ENCODE data around the gene RAMP1.
A peak's percentile ranks its signal among the peaks of the same experiment; 100 is the strongest.
"Not testable (repeated sequence)": the region's sequence is repeated elsewhere in the genome, so short reads cannot be mapped to it uniquely, and the experiment has no call there.

RAMP1 gene

DNA sequence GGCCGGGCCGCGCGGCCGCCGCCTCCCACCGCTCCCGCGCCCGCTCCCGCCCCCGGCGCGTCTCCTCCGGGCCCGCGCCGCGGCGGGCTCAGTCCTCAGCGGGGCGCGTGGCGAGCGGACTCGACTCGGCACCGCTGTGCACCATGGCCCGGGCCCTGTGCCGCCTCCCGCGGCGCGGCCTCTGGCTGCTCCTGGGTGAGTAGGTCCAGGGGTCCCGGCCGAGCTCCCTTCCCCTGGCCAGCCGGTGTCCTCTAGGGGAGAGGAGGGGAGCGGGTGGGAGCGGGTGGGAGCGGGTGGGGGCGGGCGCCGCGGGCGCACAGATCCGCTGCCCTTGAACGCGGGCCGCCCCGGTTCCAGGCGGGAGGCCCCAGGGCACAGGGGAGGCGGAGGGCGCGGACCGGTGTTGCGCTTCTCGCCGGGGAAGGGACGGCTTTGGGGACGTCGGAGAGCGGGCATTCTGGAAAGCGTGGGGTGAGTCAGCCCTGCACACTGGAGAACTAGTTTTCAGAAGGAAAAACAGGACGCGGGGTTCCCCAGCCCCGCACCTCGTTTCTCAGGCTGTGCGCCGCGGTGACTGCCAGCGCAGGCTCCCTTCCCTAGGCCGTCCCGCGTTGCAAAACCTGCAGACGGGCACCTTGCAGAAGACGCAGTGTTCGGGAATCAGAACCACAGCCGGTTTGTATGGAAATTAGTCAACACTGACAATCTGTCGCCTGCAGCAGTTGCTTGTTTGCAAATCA is at the start of gene RAMP1:
TSS of gene RAMP1 (plus strand) at position 91 of the 740 bp plus-strand sequence. CDS start at position 144, 53 bp downstream.
- DNase-seq, result peak; percentile 53

DNA sequence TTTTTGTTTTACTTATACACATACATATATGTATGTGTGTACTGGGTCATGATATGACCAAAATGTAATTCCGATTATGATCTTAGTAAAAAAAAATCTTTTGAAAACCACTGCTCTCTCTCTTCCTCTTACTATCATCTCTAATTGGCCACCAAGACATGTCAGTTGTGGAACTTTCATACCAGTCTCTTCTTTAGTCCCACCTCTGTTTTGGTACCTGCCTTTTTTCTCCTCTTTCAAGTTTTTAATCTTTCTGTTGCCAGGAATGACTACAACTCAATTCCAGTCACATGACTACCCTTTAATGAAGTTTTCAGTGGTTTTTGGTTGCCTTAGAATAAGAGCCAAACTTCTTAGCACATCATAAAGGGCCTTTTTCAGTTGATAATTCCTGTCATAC is 43.8 kb upstream of the RAMP1 start:
- DNase-seq, result no peak

DNA sequence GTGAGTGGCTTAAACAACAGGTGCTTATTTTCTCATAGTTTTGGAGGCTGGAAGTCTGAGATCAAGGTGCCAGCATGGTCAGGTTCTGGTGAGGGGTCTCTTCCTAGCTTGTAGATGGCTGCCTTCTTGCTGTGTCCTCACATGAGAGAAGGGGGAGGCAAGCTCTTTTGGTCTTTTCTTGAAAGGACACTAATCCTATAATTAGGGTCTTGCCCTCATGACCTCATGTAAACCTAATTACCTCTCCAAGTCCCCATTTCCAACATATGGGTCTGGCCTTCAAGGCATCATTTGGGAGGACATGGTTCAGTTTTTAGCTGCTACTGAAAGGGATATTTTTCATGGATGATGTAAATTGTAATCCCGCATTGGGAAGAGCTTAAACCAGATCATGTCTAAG is 42.9 kb upstream of the RAMP1 start:
- DNase-seq, result no peak

DNA sequence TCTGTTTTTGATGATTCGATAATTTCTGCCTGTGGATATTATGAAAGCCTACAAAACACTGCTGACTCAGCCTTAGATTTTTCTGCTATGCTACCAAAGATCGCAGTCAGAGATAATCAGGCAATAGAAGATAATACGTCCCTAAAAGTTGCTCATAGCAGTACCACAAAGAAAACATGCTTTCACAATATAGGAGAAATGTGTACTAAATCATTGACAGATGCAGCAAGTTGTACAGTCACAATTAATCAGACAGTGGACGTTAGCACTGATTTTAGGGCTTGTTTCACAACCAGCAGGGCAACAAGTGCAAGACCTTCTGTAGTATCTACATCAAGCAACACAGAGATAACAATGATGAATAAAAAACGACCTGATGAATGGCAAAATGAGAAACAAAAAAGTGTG is 41.4 kb upstream of the RAMP1 start:
- DNase-seq, result peak; percentile 6

DNA sequence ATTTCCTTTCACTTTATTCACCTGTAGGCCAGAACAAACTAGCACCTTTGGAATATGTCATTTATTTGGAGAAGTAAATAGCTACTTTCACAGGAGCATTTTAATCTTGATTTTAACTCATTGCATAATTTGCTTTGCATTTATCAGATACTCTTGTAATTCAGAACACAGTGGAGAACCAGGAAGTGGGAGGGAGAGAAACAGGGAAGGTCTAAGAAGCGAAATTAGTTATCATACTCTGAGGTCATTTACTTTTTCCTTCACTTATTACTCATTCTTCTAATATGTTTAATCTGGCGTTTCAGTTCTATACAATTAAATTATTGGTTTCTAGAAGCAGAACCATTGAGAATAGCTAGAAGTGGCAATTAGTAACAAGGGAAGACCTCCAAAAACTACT is 40.2 kb upstream of the RAMP1 start:
- DNase-seq, result no peak

DNA sequence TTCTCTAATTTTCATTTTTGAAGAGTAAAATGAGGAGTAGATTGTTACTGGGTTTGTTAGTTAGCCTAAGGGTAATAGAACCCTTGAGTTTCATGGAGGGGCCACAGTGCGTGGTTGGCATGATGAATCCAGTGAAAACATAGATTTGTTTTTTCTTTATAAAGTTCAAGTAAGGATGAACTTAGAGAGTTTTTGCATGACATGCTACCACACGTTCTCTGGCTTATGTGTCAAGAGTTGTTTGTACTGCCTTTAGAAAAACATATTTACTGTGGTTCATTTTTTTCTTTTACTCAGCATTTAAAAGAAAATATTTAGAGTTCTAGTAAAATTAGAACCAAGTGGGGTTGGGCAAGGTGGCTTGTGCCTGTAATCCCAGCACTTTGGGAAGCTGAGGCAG is 39.0 kb upstream of the RAMP1 start:
- DNase-seq, result no peak

DNA sequence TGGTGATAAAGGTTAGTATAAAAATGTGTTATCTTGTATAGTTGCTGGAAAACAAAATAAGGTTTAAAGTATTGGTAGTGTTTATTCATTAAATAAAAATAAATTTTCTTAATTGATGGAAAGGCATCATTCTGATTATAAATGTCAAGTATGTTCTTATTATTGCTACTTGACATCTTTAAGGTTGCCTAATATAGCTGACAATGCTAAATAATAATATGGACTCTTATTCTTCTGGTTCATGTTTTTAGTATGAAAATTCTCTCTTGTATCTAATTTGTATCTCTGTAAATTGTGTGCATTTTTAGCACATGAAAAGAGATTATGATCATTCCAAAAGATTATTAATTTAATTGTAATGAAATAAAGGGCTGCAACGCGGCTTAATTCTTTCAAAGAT is 35.9 kb upstream of the RAMP1 start:
- no peak for DNase-seq

DNA sequence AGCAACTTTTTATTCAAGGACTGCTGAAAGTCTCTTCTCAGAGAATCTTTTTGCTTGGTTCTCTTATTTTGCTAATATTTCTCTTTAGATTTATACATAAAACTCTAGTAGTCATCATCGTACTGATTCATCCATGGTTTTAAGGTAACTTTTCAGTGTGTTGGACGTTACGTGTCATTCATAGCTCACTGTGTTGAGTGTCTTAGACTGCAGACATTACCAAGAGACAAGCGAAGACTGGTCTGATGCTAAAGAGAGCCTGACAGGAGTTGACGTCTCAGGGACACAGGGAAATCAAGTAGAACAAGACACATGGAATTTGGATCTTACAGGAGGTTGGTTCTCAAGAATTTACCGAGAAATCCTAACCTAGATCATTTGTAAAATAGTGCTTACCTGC is 35.3 kb upstream of the RAMP1 start:
- DNase-seq, result no peak

DNA sequence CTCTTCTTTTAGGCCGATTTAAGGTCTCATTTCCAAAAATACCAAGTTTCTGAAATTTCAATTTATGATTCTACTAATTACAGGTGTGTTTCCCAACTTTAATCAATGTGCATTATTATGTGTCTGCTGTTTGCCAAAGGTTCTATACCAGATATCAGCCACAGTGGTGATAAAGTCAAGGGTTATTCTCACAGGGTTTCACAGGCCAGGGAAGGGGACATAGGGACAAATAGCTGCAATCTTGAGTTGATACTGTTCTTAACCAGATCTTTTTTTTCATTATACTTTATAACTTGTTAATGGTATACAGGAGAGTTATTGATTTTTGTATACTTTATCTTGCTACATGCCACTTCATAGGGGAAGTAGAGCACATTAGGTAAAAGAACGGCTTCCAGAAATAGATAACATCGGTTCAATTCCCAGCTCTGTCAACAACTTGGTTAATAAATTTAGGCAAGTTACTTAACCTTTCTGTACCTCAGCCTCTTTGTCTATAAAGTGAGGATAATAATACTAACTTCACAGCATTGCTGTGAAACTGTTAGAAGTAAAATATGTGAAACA is 31.9 kb upstream of the RAMP1 start:
- no peak for DNase-seq

DNA sequence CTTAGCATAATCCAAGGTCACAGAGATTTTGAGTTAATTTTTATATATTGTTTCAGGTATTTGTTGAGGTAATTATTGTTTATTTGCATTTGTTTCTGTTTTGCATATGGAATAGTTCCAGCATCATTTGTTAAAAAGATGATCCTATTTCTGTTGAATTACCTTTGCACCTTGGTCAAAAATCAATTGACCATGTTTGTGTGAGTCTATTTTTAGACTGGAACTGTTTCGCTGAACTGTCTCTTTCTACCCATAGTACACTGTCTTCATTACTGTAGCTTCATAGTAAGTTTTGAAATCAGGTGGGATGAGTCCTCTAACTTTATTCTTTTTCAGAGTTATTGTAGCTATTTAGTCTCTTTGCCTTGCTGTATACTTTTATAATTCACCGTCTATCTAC is 28.9 kb upstream of the RAMP1 start:
- DNase-seq, result no peak

DNA sequence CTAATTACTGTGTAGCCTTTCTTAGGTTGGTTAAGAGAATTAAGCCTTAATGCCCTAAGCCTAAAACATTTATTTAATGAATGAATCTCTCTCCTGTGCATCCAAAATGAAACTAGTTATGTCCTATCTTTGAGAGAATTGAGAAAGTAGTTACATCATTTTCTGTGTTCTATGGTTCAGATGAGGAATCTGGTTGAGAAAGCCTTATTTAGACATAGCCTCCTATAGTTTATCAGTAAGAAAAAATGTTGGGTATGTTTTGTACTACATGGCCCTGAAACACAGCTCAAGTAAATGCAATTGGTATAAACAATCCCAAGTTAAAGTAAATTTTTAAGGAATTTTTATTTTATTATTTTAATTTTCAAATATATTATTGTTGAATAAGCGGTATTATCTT is 25.9 kb upstream of the RAMP1 start:
- DNase-seq, result no peak

DNA sequence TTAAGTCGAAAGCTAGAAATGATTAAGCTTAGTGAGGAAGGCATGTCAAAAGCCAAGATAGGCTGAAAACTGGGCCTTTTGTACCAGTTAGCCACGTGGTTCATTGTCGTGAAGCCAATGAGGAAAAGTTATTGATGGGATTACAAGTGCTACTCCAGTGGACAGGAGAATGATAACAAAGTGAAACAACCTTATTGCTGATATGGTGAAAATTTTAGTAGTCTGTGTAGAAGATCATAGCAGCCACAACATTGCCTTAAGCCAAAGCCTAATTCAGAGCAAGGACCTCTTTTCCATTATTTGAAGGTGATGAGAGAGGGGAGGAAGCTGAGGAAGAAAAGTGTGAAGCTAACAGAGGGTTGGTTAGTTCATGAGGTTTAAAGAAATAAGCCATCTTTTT is 24.1 kb upstream of the RAMP1 start:
- no peak for DNase-seq

DNA sequence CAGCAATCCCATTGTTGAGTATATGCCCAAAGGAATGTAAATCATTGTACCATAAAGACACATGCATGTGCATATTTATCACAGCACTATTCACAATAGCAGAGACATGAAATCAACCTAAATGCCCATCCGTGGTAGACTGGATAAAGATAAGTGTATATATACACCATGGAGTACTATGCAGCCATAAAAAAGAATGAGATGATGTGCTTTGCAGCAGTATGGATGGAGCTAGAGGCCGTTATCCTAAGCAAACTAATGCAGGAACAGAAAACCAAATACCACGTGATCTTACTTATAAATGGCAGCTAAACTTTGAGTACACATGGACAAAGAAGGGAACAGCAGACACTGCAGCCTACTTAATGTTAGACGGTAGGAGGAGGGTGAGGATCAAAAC is 18.4 kb upstream of the RAMP1 start:
- DNase-seq, result no peak

DNA sequence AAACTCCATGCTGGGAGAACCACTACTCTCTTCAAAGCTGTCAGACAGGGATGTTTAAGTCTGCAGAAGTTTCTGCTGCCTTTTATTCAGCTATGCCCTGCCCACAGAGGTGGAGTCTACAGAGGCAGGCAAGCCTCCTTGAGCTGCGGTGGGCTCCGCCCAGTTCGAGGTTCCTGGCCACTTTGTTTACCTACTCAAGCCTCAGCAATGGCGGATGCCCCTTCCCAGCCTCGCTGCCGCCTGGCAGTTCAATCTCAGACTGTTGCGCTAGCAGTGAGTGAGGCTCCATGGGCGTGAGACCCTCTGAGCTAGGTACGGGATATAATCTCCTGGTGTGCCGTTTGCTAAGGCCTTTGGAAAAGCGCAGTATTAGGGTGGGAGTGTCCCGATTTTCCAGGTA is 10.5 kb upstream of the RAMP1 start:
- DNase-seq, result not testable (repeated sequence)

DNA sequence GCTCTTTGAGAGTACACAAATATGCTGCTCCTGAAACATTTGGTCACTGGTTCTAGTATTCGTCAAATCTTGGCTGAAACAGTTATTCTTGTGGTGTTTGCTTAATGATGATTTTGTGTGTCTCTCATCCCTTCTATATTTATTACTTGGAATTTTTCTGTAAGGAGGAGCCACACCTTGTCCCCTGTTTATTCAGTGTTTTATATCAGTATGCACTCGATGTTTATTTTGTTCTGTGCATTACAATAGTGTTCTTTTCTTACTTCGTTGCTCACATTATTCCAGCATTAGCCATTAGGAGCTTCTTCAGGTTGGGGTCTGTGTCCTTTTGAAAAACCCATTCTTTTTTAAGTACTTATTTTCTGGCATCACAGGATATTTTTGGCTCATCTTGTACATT is 5.1 kb upstream of the RAMP1 start:
- no peak for DNase-seq

DNA sequence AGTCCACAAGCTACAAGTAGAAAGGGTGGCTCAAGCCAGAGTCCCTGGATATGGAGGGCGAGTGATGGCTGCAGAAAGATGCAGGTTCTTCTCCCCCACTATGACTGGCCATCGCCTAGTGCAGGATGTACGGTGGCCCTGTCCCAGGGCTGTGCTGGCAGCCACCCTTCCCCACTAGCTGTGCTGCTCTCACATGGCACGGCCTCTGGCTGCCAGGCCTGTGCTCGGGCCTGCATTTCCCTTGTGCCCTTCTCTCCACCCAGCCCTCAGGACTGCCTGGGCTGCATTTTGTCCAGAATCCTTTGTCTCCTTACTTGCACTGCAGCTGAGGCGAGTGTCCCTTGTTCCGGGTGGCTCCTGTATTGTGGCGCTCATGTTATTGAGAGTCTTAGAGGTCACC is 1.6 kb upstream of the RAMP1 start:
- DNase-seq, result no peak

DNA sequence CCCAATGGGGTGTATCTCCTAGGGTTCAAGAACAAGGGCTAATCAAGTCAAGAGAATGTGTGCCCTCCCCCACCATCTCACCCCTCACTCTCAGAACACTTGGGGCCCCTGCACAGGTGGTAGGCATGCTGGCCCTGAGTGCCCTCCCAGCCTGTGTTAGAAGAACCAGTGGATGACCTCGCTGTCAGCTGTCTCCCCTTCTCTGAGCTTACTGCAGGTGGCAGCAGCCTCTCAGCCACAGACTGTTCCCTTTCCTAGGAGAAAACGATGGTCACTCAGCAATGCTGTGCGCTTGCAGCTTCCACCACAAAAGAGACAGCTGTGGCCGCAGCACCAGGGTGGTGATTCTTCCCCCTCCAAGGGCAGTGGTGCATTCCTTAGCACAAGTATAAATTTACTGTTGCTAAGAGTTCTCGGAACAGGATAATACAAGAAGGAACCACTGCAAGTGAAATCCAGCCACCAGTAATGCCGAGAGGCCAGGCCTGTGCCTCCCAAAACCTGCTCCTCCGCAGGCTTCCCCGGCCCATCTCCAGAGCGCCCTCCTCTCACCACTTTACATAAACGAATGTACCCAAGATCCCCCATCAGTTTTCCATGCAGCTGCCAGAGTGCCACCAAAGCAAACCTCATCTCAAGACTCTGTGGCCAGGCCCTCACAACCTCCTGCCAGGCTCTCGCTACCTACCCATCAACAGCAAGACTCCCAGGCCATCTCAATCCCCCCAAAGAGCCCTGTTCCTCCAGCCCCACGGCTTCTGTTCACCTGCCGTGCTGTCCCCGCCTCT is 935 bp upstream of the RAMP1 start:
- peak; percentile 91 for DNase-seq

DNA sequence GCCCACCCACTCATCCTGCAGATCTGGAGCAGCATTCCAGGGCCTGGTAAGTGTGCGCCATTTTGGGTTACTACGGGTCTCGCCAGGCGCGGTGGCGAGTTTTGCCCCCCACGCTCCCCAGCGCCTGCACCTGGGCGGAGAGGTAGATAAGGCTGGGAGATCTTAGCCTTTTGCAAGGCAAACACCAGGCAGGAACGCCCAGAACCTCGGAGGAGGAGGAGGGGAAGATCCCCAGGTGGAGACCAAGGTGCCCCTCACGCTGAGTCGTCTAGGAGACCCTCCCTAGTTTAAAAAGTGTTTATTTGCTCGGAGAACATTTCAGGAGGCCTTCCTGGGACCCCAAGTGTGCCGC is 365 bp upstream of the RAMP1 start:
- no peak for DNase-seq

DNA sequence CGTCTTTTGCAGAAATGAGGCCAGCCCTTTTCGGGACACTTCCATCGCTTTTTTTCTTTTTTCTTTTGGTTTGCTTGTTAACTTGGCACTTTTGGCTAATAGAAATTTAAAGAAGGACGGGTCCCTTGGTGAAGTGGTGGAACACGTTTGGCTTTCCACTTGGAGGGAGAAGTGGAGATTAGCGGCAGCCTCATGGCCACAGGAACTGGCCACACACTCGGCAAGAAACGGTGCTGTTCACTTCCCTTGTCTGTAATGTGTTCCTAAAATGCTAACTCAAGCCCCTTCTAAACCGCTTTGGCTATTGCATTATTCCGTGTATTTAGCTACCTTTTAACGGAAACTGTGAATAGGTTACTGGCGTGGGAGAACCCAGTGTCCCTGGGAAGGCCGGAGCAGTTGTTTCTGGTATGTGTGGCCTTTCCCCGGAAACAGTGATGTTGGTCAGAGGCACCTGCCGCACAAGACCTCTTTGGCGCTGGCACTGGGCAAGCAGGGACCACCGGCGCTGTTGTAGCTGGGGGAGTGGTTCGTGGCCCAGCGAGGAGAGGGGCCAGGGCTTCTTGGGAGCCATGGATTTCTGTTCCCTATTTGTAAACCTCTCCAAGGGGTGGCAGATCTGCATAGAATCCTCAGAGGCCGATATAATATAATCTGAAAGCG is 981 bp downstream of the RAMP1 start:
- no peak for DNase-seq

DNA sequence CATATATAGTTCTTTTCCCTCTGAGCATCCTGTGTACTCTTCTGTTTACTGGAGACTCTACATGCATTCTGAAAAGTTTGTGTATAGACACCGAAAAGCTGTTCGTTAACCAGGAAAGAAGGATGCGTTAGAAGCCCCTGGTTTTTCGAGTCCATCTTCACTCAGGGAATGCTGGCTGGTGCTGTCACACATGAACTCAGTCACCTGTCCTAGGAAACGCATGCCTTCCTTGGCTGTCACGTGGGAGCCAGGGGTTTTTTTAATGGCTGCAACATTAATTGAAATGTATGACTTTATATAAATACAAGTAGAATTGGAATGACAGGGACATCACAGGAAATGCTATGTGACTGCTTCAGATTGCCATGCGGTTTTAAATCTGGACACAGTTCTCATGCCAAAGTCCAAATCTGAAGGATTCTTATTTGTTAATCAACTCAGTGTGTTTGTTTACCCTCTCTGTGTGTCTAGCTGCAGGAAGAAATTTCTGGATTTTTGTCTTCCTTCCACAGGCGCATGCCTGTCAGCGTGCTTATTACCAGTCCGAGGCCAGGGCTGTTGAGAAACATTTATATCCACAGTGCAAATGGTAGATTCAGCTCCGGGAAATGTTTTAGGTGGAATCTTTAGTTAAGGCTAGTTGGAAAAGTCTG is 2.6 kb downstream of the RAMP1 start:
- no peak for DNase-seq

DNA sequence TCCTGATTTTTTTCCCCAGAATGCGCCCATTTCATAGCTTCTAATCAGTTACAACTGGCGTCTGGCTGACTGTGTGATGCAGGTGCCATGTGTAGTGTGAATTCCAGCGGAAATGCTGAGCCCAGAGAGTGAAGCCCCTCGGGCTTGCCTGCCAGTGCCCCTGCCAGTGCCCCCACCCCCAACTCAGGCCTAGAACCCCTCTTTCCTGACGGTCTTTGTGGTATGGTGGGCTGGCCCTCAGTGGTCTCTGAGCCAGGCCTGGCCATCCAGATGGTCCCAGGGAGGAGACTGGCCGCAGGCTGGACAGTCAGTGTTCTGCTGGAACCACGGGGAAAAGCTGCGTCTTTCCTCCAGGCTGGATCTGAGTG is 3.1 kb downstream of the RAMP1 start:
- DNase-seq, result no peak

DNA sequence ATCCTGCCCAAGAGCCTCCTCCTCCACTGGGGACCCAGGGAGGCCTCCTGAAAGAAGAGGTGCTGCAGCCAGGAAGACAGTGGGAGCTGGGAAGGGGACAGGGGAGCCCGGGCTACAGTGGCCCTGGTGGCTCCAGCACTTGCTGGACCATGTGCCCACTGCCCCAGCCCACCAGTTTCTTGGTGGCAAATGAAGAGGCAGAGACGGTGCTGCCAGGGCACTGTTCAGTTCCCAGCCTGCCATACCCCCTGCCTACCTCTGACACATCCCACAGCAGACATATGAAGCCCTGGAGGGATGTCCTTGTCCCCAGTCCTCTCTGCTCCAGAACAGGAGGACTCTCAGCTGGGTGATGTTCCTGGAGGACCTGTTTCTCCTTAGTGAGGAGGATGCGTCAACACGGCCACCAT is 3.7 kb downstream of the RAMP1 start:
- no peak for DNase-seq

All from eye (tissue), 1 donor.